Measurements from ENCODE around the gene PRR19.

The PRR19 gene

DNA sequence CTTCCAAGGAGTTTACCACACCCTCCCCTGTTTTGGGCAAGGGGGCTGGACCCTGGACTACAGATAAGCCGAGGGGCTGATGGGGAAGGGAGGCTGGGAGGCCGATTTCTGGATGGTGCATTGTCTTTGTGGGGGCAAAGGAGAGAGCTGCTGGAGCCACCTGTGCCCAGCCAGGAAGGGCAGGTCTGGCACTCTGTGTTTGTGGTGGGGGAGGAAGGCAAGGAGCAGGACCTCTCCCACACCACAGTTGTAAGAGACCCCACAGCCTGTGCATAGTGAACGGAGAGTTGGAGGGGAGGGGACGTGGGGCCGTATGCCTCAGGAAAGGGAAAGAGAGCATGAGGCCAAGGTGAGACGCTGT lies 16.0 kb upstream of the PRR19 start:
- Histone ChIP-seq H3K4me3 (peak overlapping the region; percentile 46), H3K27ac (peak overlapping the region; percentile 70 to 100)
- TF ChIP-seq CTCF (IDR thresholded peaks at IDR 0.05) = no peak
- no peak for DNase-seq (ENCODE audit: low spot score)

- peak overlapping the region; percentile 46 for H3K4me3 ChIP-seq
- DNase-seq (ENCODE audit: low spot score) = no peak
- peak overlapping the region; percentile 70 to 100 for H3K27ac ChIP-seq
- no peak for TF ChIP-seq CTCF (IDR thresholded peaks at IDR 0.05)
Measured at GRCh38 chr19:42286349-42287016, 15.4 kb upstream of the PRR19 start.

GRCh38 chr19:42287017-42287826 lies 14.7 kb upstream of the PRR19 start:
- peak overlapping the region; percentile 70 to 100 for H3K27ac ChIP-seq
- no peak overlapping the region for H3K4me3 ChIP-seq
- TF ChIP-seq CTCF (IDR thresholded peaks at IDR 0.05) = no peak
- DNase-seq (ENCODE audit: low spot score) = no peak

DNA sequence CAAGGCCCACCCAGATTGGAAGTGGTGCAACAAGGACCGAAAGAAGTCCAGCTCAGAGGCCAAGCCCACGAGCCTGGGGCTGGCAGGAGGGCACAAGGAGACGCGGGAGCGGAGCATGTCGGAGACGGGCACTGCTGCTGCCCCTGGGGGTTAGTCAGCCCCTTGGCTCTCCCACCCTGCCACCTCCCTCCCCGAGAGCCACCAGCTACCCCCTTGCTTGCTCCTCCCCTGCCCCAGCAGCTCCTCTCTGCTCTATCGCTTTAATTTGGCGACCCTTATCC lies 14.2 kb upstream of the PRR19 start:
- H3K27ac ChIP-seq = no peak overlapping the region
- H3K4me3 ChIP-seq = no peak overlapping the region
- no peak for DNase-seq (ENCODE audit: low spot score)
- no peak for TF ChIP-seq CTCF (IDR thresholded peaks at IDR 0.05)

GRCh38 chr19:42288387-42288786 lies 13.5 kb upstream of the PRR19 start:
- TF ChIP-seq CTCF (IDR thresholded peaks at IDR 0.05) = no peak
- H3K27ac ChIP-seq = no peak overlapping the region
- H3K4me3 ChIP-seq = no peak overlapping the region
- no peak for DNase-seq (ENCODE audit: low spot score)

DNA sequence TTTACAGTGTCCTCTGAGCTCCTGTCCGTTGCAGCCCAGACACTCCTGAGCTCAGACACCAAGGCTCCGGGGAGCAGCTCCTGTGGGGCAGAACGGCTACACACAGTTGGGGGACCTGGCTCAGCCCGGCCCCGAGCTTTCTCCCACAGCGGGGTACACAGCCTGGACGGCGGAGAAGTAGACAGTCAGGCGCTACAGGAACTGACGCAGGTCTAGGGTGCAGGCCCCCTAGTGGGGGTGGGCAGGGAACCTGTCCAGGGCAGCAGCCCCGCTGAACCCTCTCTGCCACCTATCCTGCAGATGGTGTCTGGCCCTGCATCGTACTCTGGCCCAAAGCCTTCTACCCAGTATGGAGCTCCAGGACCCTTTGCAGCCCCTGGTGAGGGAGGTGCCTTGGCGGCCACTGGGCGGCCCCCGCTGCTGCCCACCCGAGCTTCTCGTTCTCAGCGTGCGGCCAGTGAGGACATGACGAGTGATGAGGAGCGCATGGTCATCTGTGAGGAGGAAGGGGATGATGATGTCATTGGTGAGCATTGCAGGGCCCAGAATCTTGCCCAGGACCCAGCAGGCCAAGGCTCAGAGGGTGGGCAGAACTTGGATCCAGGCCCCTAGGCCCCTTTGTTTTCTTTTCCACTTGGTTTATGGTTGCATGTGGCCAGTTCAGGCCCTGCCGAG lies 12.9 kb upstream of the PRR19 start:
- DNase-seq (ENCODE audit: low spot score) = no peak
- no peak for TF ChIP-seq CTCF (IDR thresholded peaks at IDR 0.05)
- Histone ChIP-seq H3K4me3 (no peak overlapping the region), H3K27ac (no peak overlapping the region)

Measured in coronary artery (tissue), 2 donors.